Lung (tissue), 12 donors: ENCODE measurements around the gene DNAJB4. TPM values are rescaled to one million over a fixed set of nuclear protein-coding genes. Genes with fewer than 3 reads are reported as not detected.

Experiments
- ATAC-seq: fragments of 200-7000 bp; cut with Tn5 transposase; one replicate; pipeline ENCODE4 v1.9.1; 2020; ENCODE audit warnings: moderate number of reproducible peaks; ENCODE audit not compliant: insufficient read depth, low FRiP score
- DNase-seq, 3 donors: peaks; one replicate each; pipeline ENCODE4 v3.0.0-alpha.2; 2013 to 2017
- H3K27ac ChIP-seq, 2 donors: one replicate each; pipeline ENCODE4 v1.5.1; 2013; ENCODE audit warnings: mild to moderate bottlenecking in 2 of 2, moderate library complexity in 2 of 2, control low read depth in 1 of 2, inconsistent platforms in 1 of 2, low read depth in 1 of 2, low read length in 1 of 2
- H3K27me3 ChIP-seq, 3 donors: one replicate each; pipeline ENCODE4 v1.5.1; 2013; ENCODE audit warnings: low read length in 2 of 3; ENCODE audit not compliant: control insufficient read depth in 3 of 3, insufficient read depth in 3 of 3
- H3K36me3 ChIP-seq, 4 donors: one replicate each; pipeline ENCODE4 v1.5.1; 2013; ENCODE audit warnings: low read length in 4 of 4, mild to moderate bottlenecking in 1 of 4, moderate library complexity in 1 of 4; ENCODE audit not compliant: control insufficient read depth in 4 of 4, insufficient read depth in 4 of 4
- H3K4me1 ChIP-seq, 5 donors: one replicate each; pipeline ENCODE4 v1.5.1; 2013; ENCODE audit warnings: low read length in 5 of 5, mild to moderate bottlenecking in 2 of 5, moderate library complexity in 1 of 5; ENCODE audit not compliant: control insufficient read depth in 5 of 5, insufficient read depth in 5 of 5
- H3K4me3 ChIP-seq: one replicate; pipeline ENCODE4 v1.5.1; 2013; ENCODE audit warnings: mild to moderate bottlenecking, control low read depth, moderate library complexity
- H3K9ac ChIP-seq, 2 donors: one replicate each; pipeline ENCODE4 v1.5.1; 2013; ENCODE audit warnings: low read length in 2 of 2, control low read depth in 1 of 2; ENCODE audit not compliant: insufficient read depth in 1 of 2
- H3K9me3 ChIP-seq, 4 donors: one replicate each; pipeline ENCODE4 v1.5.1; 2013; ENCODE audit warnings: low read length in 3 of 4, mild to moderate bottlenecking in 1 of 4, moderate library complexity in 1 of 4; ENCODE audit not compliant: control insufficient read depth in 4 of 4, insufficient read depth in 3 of 4
- CTCF ChIP-seq: IDR thresholded peaks from 2 replicates; pipeline ENCODE4 v1.5.1; 2012; ENCODE audit warnings: mild to moderate bottlenecking; ENCODE audit errors: control extremely low read depth, extremely low read depth
- whole genome bisulfite sequencing, 2 donors: extraction: QIAGEN DNeasy Blood & Tissue Kit; methylation state at CpG; one replicate each; pipeline ENCODE4 v1.1.7; 2013; 5-methylcytosine and 5-hydroxymethylcytosine counted together
- polyA plus RNA-seq, 2 donors: library from polyadenylated mRNA; stranded (reverse); fragments of 200-250 nt; gene quantifications; one replicate each; pipeline ENCODE4 v1.2.1, GENCODE V29; 2013
- total RNA-seq, 2 donors: library from RNA; depleted of rRNA in 1 of 2; stranded (reverse); fragments of >200 nt in 1 of 2; gene quantifications; one replicate each; pipeline ENCODE4 v1.2.1, GENCODE V29; 2014 to 2021
- donor health status: control.
- donor health status: control.
- donor health status: Bipolar disorder and iron deficiency.
- donor health status: healthy.
- donor health status: DM: yes; HTN: yes; CAD: no.

The DNAJB4 gene
- total and polyA plus RNA-seq, 4 donors: 8.3 to 88.7 (median 21.1) TPM

DNA sequence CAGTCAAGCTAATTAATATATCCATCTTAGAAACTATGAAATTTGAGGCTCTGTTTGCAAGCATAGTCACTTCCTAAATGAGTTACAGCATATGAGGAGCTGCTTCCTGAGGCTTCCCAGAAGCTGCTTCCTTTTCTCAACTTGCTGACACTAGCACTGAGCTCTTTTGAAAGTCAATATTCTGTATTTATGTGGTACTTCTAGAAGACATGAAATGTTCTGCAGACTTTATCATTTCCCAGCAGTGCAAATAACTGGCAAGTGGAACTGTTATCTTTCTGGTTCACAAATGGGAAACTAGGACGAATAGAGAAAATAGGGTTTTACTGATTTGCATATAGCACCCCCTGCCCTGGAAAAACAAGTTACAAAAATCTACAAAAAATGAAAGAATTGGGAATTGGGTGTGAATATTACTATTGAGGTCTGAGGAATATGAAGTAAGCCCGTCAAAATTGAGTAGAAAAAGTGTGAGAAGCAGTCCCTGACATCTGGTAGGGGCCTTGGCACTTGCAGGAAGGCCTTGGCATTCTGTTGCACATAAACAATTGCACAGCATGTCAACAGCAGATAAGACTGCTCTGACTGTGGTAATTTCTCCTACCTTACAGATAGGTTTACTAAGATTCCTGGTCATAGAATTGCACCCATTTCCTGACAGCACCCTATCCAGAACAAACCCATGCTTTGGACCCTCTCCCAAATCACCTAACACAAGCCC is 48.1 kb downstream of the DNAJB4 start:
- no peak for ATAC-seq
- H3K27ac ChIP-seq: peak overlapping the region in 1 of 2 donors; percentile 66
- peaks cover 0 to 3% (median 0%) of the 10 kb centered on the region in 4 donors for H3K36me3 ChIP-seq
- H3K9ac ChIP-seq: no peak overlapping the region
- no peak overlapping the region for H3K4me3 ChIP-seq
- WGBS, 2 donors: 25 to 56% methylated on average over 2 of the region's 2 CpGs
- no peak for TF ChIP-seq CTCF
- peaks cover 0 to 10% (median 1%) of the 10 kb centered on the region in 3 donors for H3K27me3 ChIP-seq
- H3K4me1 ChIP-seq: peaks cover 0 to 26% (median 0%) of the 10 kb centered on the region in 5 donors
- no peaks in the 10 kb centered on the region for H3K9me3 ChIP-seq
- DNase-seq: peak in 1 of 3 donors; percentile 33

GRCh38 chr1:78053498-78053897 is 48.8 kb downstream of the DNAJB4 start:
- 88 to 95% methylated on average over 2 of the region's 2 CpGs for WGBS, 2 donors
- peaks cover 0 to 26% (median 0%) of the 10 kb centered on the region in 5 donors for H3K4me1 ChIP-seq
- no peak for ATAC-seq

DNA sequence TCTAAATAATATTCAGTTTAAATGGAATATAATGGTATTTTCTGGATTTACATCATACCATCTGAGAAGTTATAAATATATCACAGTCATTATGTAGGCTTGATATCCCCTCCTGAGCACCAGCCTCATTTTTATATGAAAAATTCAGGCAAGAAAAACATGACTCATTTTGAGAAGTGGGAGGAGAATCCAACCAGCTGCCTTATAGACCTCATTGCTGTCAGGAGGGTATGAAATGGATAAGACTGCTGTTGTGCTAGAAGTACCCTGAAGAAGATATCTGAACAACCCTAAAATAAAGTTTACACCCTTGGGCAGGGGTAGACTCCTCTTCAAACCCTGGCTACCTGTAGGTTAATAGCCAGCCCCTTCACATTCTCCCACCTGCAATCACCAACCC is 49.8 kb downstream of the DNAJB4 start:
- Histone ChIP-seq H3K27me3 (no peaks in the 10 kb centered on the region), H3K36me3 (peaks cover 0 to 3% (median 0%) of the 10 kb centered on the region in 4 donors), H3K27ac (no peak overlapping the region), H3K9ac (no peak overlapping the region), H3K4me1 (peaks cover 0 to 26% (median 0%) of the 10 kb centered on the region in 5 donors), H3K9me3 (no peaks in the 10 kb centered on the region), H3K4me3 (no peak overlapping the region)
- no peak for TF ChIP-seq CTCF
- DNase-seq (no peak), ATAC-seq (no peak)

More at GRCh38 chr1:78053498-78053897, 48.8 kb downstream of the DNAJB4 start:
- DNase-seq: no peak
- TF ChIP-seq CTCF: no peak
- H3K9ac ChIP-seq: no peak overlapping the region
- no peak overlapping the region for H3K4me3 ChIP-seq
- H3K9me3 ChIP-seq: no peaks in the 10 kb centered on the region
- peaks cover 0 to 3% (median 0%) of the 10 kb centered on the region in 4 donors for H3K36me3 ChIP-seq
- peak overlapping the region in 1 of 2 donors; percentile 66 for H3K27ac ChIP-seq
- H3K27me3 ChIP-seq: peaks cover 0 to 5% (median 0%) of the 10 kb centered on the region in 3 donors
